ENCODE results near the gene ACSL6. TPM values are rescaled to one million over a fixed set of nuclear protein-coding genes. Genes with fewer than 3 reads are reported as not detected.

Gene ACSL6
- total RNA-seq, 4 donors from 2014 or later, result 0.18 to 1.3 TPM; not detected in 2

DNA sequence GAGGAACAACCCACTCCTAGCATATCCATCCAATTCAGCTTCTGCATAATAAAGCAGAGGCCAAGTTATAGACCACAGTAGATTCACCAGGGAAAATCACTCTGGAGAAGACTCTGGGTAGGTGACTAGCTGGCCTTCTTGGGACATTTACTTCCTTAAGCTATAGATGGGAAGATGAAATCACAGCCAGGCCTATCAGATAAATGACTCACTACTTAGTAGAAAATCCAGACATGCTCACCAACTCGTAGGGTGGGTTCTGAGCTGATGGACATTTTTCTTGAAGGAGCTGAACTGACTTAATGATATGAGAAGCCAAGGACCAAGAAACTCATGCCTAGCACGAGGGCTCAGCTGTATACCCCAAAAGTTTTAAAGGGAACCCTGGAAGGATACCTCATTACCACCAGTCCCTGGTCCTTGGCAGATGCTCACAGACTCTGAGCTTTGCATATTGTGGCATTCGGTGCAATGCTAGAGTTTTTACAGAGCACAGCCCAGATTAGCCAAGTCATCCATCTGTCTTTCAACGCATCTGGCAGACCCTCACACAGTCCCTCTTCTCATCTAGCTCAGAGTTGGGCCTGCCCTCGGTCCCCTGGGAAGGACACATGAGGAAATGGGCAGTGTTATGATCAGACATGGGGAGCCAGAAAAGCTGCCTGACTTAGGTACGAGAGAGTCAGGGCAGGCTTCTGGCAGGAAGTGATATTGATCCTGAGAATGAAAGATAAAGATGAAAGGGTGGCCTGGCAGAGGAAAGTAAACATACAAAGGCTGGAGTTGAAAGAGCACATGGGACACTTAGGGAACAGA lies 15.0 kb downstream of the ACSL6 start:
- no peak overlapping the region for H3K4me3 ChIP-seq
- DNase-seq, result no peak
- H3K36me3 ChIP-seq, result no peaks in the 10 kb centered on the region
- intact Hi-C loops (cut with DNase I; ENCODE audit: low total_unique reads), result no loop called here
- H3K4me1 ChIP-seq, result no peaks in the 10 kb centered on the region
- TF ChIP-seq POLR2A (IDR thresholded peaks at IDR 0.05), result no peak
- TF ChIP-seq, protein P1, sequence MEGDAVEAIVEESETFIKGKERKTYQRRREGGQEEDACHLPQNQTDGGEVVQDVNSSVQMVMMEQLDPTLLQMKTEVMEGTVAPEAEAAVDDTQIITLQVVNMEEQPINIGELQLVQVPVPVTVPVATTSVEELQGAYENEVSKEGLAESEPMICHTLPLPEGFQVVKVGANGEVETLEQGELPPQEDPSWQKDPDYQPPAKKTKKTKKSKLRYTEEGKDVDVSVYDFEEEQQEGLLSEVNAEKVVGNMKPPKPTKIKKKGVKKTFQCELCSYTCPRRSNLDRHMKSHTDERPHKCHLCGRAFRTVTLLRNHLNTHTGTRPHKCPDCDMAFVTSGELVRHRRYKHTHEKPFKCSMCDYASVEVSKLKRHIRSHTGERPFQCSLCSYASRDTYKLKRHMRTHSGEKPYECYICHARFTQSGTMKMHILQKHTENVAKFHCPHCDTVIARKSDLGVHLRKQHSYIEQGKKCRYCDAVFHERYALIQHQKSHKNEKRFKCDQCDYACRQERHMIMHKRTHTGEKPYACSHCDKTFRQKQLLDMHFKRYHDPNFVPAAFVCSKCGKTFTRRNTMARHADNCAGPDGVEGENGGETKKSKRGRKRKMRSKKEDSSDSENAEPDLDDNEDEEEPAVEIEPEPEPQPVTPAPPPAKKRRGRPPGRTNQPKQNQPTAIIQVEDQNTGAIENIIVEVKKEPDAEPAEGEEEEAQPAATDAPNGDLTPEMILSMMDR (IDR thresholded peaks at IDR 0.05), result no peak
- H3K9me3 ChIP-seq, result no peaks in the 10 kb centered on the region
- no peaks in the 10 kb centered on the region for H3K27me3 ChIP-seq
- no peak overlapping the region for H3K27ac ChIP-seq

DNA sequence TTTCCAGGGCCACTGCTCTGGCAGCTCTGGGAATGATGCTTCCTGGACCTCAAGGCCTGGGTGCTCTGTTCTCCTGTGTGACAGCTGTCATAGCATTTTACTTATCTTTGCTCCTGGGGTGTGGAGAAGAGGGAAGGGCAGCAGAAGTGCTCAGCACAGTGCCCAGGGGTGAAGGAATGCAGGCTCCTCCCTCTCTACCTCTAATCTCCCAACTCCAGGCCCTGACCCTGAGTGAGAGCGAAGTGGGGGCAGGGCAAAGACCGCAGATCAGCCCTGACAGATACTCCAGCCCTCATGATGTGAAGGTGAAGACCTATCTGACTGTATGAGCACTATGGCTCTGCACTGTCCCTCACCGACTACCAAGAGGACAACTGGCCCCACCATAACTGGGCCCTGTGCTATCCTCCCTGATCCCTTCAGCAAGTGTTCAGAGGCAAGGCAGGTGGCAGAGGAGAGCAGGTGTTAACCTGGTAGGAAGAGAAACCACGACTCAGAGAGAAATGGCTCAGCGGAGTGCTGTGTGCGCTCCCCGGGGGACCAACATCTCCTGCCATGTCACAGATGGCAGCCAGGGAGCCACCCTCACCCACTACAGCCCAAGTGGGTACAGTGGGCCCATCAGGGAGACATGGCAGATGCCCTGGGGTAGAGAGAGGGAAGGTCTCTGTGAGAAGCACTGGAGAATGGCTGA lies 16.8 kb downstream of the ACSL6 start:
- Histone ChIP-seq H3K9me3 (no peaks in the 10 kb centered on the region), H3K4me3 (no peak overlapping the region), H3K36me3 (no peaks in the 10 kb centered on the region), H3K4me1 (no peaks in the 10 kb centered on the region), H3K27me3 (no peaks in the 10 kb centered on the region), H3K27ac (no peak overlapping the region)
- intact Hi-C loops (cut with DNase I; ENCODE audit: low total_unique reads), result no loop called here
- no peak for DNase-seq
- TF ChIP-seq, protein P1 (IDR thresholded peaks at IDR 0.05), result no peak
- TF ChIP-seq POLR2A (IDR thresholded peaks at IDR 0.05), result no peak

DNA sequence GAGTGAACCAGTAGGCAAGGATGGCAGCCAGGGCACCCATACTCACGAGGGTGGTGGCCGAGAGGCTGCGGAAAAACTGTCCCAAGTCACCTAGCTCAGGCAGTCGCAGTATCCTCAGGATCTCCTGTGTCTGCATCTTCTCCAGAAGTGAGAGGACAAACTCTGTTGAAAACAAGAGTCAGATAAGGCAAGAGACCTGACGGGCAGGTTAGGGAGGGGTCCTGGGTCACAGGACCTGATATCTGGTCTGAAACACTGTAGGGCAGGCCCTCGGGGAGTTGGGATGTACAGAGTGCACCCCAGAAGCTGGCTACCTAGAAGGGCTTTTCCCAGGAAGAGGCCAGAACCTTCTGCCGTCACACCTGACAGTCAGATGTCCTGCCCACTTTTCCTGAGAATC lies 17.4 kb downstream of the ACSL6 start:
- no peaks in the 10 kb centered on the region for H3K27me3 ChIP-seq
- no peak overlapping the region for H3K27ac ChIP-seq
- H3K4me3 ChIP-seq, result no peak overlapping the region
- no peaks in the 10 kb centered on the region for H3K4me1 ChIP-seq
- no peak for DNase-seq
- TF ChIP-seq POLR2A (IDR thresholded peaks at IDR 0.05), result no peak
- TF ChIP-seq, protein P1 (IDR thresholded peaks at IDR 0.05), result no peak
- intact Hi-C loops (cut with DNase I; ENCODE audit: low total_unique reads), result no loop called here
- no peaks in the 10 kb centered on the region for H3K9me3 ChIP-seq
- H3K36me3 ChIP-seq, result no peaks in the 10 kb centered on the region

DNA sequence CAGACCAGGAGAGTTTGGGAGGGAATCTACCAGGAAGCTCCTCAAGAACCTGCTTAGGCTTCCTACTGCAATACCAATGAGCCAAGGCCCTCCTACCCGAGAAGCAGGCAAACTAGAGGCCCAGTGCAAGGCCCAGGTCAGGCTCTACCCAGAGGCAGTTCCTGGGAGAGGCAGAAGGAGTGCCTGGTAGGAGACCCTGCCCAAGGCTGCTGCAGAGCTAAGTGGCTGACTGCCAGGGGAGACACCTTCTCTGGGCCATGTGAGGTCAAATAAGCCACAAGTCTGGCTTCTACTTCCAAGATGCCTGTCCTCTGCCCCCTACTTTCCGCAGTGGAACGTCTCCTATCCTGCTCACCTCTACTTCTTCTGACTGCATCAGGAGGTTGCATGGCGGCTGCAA lies 17.8 kb downstream of the ACSL6 start:
- Histone ChIP-seq H3K4me1 (no peaks in the 10 kb centered on the region), H3K9me3 (no peaks in the 10 kb centered on the region), H3K4me3 (no peak overlapping the region), H3K27ac (no peak overlapping the region), H3K27me3 (no peaks in the 10 kb centered on the region), H3K36me3 (no peaks in the 10 kb centered on the region)
- intact Hi-C loops (cut with DNase I; ENCODE audit: low total_unique reads), result no loop called here
- no peak for DNase-seq
- TF ChIP-seq, protein P1 (IDR thresholded peaks at IDR 0.05), result no peak
- TF ChIP-seq POLR2A (IDR thresholded peaks at IDR 0.05), result no peak

DNA sequence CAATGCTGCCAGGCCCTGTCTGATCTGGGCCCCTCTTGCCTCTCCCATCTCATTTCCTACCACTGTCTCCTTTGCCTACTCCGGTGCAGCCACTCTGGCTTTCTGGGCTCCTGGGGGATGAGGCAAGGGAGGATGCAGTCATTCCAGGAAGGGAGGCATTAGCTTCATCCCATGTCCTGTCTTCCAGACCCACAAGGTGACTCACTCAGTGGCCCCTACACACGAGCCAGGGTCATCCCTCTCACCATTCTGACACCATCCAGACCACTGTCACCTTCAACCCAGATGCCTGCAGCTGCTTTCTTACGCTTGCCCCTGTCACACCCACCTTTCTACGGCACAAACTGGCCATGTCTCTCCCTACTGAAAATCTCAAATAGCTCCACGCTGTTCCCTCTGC lies 19.1 kb downstream of the ACSL6 start:
- TF ChIP-seq, protein P1 (IDR thresholded peaks at IDR 0.05), result no peak
- no peak for TF ChIP-seq POLR2A (IDR thresholded peaks at IDR 0.05)
- no peaks in the 10 kb centered on the region for H3K36me3 ChIP-seq
- H3K9me3 ChIP-seq, result no peaks in the 10 kb centered on the region
- H3K27me3 ChIP-seq, result no peaks in the 10 kb centered on the region
- no peak overlapping the region for H3K27ac ChIP-seq
- H3K4me1 ChIP-seq, result no peaks in the 10 kb centered on the region
- intact Hi-C loops (cut with DNase I; ENCODE audit: low total_unique reads), result no loop called here
- no peak for DNase-seq
- no peak overlapping the region for H3K4me3 ChIP-seq

Data from uterus (tissue), 4 donors.